ENCODE data around the gene TIMMDC1. TPM values are rescaled to one million over a fixed set of nuclear protein-coding genes. Genes with fewer than 3 reads are reported as not detected.

The TIMMDC1 gene
- total RNA-seq, 1 donor from 2014 or later, result 91.7 TPM

DNA sequence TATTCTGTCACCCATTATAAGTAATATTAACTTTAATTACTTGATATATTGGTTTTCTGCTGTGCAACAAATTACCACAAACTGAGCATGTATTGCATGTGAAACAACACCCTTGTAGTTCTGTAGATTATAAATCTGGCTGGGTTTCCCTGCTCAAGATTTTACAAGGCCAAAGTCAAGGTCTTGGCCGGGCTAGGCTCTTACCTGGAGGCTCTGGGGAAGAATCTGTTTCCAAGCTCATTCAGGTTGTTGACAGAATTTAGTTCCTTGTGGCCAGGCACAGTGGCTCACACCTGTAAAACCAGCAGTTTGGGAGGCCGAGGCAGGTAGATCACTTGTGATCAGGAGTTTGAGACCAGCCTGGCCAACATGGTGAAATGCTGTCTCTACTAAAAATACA, 16.3 kb downstream of the TIMMDC1 start:
- H2AFZ ChIP-seq (replicated peaks), result no peak overlapping the region

DNA sequence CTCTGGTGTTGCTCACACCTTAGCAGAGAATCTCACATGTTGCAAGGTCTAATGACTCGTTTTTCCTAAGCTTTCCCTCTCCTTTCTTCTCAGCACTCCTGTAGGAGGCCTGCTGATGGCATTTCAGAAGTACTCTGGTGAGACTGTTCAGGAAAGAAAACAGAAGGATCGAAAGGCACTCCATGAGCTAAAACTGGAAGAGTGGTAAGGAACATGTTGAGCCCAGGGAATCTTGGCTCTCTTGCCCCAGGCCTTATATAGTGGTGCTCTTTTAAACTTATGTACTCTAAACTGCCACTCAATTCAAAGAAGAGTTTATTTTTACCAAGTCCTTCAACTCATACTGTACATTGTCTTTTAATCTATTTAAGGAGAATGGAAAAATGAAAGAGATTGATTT, 18.8 kb downstream of the TIMMDC1 start:
- Mint-ChIP-seq H3K27ac (no peak overlapping the region), H3K9me3 (peaks cover 9% of the 10 kb centered on the region), H3K36me3 (peaks cover 55% of the 10 kb centered on the region), H3K4me1 (no peaks in the 10 kb centered on the region), H3K4me3 (no peak overlapping the region), H3K27me3 (ENCODE audit: insufficient read depth, low read depth) (no peaks in the 10 kb centered on the region)
- no peaks in the 10 kb centered on the region for H3K27me3 ChIP-seq
- no peaks in the 10 kb centered on the region for H3K4me1 ChIP-seq
- no peak overlapping the region for H3K9ac ChIP-seq
- no peak overlapping the region for H2AFZ ChIP-seq (replicated peaks)
- no peak overlapping the region for H3K4me3 ChIP-seq
- H3K79me2 ChIP-seq (ENCODE audit: low read depth), result no peaks in the 10 kb centered on the region
- TF ChIP-seq EZH2 (IDR thresholded peaks at IDR 0.05) (no peak), EZH2phosphoT487 (IDR thresholded peaks at IDR 0.05) (no peak)
- TF ChIP-seq, protein P1, sequence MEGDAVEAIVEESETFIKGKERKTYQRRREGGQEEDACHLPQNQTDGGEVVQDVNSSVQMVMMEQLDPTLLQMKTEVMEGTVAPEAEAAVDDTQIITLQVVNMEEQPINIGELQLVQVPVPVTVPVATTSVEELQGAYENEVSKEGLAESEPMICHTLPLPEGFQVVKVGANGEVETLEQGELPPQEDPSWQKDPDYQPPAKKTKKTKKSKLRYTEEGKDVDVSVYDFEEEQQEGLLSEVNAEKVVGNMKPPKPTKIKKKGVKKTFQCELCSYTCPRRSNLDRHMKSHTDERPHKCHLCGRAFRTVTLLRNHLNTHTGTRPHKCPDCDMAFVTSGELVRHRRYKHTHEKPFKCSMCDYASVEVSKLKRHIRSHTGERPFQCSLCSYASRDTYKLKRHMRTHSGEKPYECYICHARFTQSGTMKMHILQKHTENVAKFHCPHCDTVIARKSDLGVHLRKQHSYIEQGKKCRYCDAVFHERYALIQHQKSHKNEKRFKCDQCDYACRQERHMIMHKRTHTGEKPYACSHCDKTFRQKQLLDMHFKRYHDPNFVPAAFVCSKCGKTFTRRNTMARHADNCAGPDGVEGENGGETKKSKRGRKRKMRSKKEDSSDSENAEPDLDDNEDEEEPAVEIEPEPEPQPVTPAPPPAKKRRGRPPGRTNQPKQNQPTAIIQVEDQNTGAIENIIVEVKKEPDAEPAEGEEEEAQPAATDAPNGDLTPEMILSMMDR (IDR thresholded peaks at IDR 0.05), result no peak
- no peak overlapping the region for H3K4me2 ChIP-seq
- no peaks in the 10 kb centered on the region for H3F3A ChIP-seq (ENCODE audit: low read depth)
- H3K27ac ChIP-seq, result no peak overlapping the region
- H3K9me3 ChIP-seq (ENCODE audit: low read depth), result no peaks in the 10 kb centered on the region
- H4K20me1 ChIP-seq (ENCODE audit: low read depth), result no peaks in the 10 kb centered on the region
- H3K36me3 ChIP-seq, result peaks cover 62% of the 10 kb centered on the region
- no peak for DNase-seq (ENCODE audit: low spot score)

More for the DNA sequence above, 16.3 kb downstream of the TIMMDC1 start:
- no peaks in the 10 kb centered on the region for H3K4me1 ChIP-seq
- Mint-ChIP-seq H3K4me3 (no peak overlapping the region), H3K27ac (no peak overlapping the region), H3K36me3 (peaks cover 34% of the 10 kb centered on the region), H3K27me3 (ENCODE audit: insufficient read depth, low read depth) (no peaks in the 10 kb centered on the region), H3K4me1 (no peaks in the 10 kb centered on the region), H3K9me3 (peaks cover 6% of the 10 kb centered on the region)
- no peaks in the 10 kb centered on the region for H3K27me3 ChIP-seq
- no peaks in the 10 kb centered on the region for H3K9me3 ChIP-seq (ENCODE audit: low read depth)
- no peak overlapping the region for H3K4me2 ChIP-seq
- H3K27ac ChIP-seq, result no peak overlapping the region
- H4K20me1 ChIP-seq (ENCODE audit: low read depth), result no peaks in the 10 kb centered on the region
- no peak overlapping the region for H3K9ac ChIP-seq
- TF ChIP-seq, protein P1 (IDR thresholded peaks at IDR 0.05), result no peak
- TF ChIP-seq EZH2 (IDR thresholded peaks at IDR 0.05) (no peak), EZH2phosphoT487 (IDR thresholded peaks at IDR 0.05) (no peak)
- no peak overlapping the region for H3K4me3 ChIP-seq
- H3F3A ChIP-seq (ENCODE audit: low read depth), result no peaks in the 10 kb centered on the region
- no peak for DNase-seq (ENCODE audit: low spot score)
- peaks cover 47% of the 10 kb centered on the region for H3K36me3 ChIP-seq
- H3K79me2 ChIP-seq (ENCODE audit: low read depth), result no peaks in the 10 kb centered on the region

DNA sequence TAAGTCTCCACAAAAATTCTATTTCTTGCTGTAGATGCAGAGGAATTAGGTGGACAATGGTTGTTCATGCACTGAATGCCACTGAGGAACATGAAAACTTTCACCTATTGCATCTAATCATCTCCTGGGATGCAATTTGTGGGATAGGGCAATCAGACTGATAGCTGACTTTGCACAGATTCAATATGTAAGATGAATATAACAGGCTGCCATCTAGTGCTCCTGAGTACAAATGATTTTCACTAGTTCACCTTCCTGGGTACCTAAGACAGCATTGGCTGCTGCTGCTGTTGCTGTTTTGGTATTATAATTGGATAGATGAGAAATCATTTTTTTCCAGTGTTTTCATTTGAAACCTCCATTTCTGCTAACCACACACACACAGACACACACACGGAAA, 19.7 kb downstream of the TIMMDC1 start:
- TF ChIP-seq, protein P1 (IDR thresholded peaks at IDR 0.05), result no peak
- TF ChIP-seq EZH2 (IDR thresholded peaks at IDR 0.05) (no peak), EZH2phosphoT487 (IDR thresholded peaks at IDR 0.05) (no peak)
- peaks cover 62% of the 10 kb centered on the region for H3K36me3 ChIP-seq
- Mint-ChIP-seq H3K27ac (no peak overlapping the region), H3K36me3 (peaks cover 57% of the 10 kb centered on the region), H3K9me3 (peaks cover 9% of the 10 kb centered on the region), H3K27me3 (ENCODE audit: insufficient read depth, low read depth) (no peaks in the 10 kb centered on the region), H3K4me1 (no peaks in the 10 kb centered on the region), H3K4me3 (no peak overlapping the region)
- no peak overlapping the region for H3K4me2 ChIP-seq
- H3K9ac ChIP-seq, result no peak overlapping the region
- H3K4me1 ChIP-seq, result no peaks in the 10 kb centered on the region
- H2AFZ ChIP-seq (replicated peaks), result no peak overlapping the region
- no peak overlapping the region for H3K27ac ChIP-seq
- no peaks in the 10 kb centered on the region for H3K9me3 ChIP-seq (ENCODE audit: low read depth)
- no peaks in the 10 kb centered on the region for H3K79me2 ChIP-seq (ENCODE audit: low read depth)
- DNase-seq (ENCODE audit: low spot score), result no peak
- H4K20me1 ChIP-seq (ENCODE audit: low read depth), result no peaks in the 10 kb centered on the region
- H3K27me3 ChIP-seq, result no peaks in the 10 kb centered on the region
- H3K4me3 ChIP-seq, result no peak overlapping the region
- no peaks in the 10 kb centered on the region for H3F3A ChIP-seq (ENCODE audit: low read depth)

Measured in neural progenitor cell (in vitro differentiated cells).